Fibroblast of pulmonary artery (primary cell): ENCODE data around the gene WNT11.

Source experiments
- DNase-seq: peaks from one replicate; pipeline ENCODE4 v3.0.0-alpha.2; 2010; ENCODE audit warnings: low read depth
- H3K4me3 ChIP-seq: replicated peaks from 2 replicates; pipeline ENCODE4 v1.5.1; 2011; ENCODE audit warnings: low read depth, mild to moderate bottlenecking, control low read depth, low read length, moderate library complexity
- TF ChIP-seq, protein P1 (sequence below): IDR thresholded peaks from 2 replicates; pipeline ENCODE4 v1.5.1; 2011; ENCODE audit warnings: mild to moderate bottlenecking, control low read depth, low read length, inconsistent platforms; ENCODE audit errors: missing control alignments

Gene WNT11

DNA sequence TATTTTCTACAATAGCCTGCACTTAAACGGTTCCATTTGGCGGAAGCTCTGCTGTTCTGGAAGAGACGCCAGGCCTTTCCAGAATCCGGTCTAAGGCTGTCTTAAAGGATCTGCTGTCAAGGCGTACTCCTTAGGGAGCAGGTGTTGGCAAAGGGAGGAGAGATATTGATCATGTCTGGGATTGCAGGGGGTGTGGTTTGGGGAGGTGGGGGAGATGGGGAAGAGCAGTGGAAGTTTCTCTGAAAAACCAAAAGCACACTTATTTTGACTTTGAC is 22.5 kb upstream of the WNT11 start:
- TF ChIP-seq, protein P1, sequence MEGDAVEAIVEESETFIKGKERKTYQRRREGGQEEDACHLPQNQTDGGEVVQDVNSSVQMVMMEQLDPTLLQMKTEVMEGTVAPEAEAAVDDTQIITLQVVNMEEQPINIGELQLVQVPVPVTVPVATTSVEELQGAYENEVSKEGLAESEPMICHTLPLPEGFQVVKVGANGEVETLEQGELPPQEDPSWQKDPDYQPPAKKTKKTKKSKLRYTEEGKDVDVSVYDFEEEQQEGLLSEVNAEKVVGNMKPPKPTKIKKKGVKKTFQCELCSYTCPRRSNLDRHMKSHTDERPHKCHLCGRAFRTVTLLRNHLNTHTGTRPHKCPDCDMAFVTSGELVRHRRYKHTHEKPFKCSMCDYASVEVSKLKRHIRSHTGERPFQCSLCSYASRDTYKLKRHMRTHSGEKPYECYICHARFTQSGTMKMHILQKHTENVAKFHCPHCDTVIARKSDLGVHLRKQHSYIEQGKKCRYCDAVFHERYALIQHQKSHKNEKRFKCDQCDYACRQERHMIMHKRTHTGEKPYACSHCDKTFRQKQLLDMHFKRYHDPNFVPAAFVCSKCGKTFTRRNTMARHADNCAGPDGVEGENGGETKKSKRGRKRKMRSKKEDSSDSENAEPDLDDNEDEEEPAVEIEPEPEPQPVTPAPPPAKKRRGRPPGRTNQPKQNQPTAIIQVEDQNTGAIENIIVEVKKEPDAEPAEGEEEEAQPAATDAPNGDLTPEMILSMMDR, result no peak
- DNase-seq, result no peak

DNA sequence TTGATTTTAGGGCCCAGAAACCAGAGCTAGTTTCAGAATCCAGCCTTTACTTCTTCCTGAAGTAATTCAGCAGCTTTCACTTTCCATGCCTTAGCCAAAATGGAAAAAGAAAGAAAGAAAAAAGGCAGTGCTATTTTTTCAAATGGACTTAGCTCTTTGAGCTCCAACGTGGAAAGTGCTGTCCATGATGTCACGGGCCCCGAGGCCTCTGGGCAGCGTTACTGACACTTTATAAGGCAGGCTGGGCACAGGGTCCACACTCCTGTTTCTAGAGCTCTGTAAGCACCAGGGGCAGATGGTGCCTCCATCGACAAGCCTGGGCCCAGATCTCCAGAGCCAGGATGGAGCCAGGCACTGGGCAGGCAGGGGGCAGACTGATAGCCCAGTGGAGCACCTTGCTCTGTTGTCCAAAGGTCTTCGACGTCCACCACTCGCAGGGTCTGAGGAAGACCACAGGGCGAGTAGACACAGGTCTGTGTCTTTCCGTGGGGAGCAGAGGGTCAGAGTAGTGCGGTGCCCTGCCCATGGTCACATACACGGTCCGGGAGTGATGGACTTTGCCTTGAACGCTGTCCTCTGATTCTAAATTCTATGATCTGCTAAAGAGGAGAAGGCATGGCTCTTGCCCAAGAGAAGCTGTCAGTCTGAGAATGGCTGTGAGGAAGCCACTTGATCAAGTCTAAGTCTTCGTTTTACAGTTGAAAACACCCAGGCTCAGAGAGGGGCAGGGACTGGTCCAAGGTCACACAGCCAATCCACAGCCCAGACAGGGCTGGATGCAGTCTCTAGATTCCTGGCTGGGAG is 22.0 kb upstream of the WNT11 start:
- no peak overlapping the region for H3K4me3 ChIP-seq
- TF ChIP-seq, protein P1, result no peak
- no peak for DNase-seq

More for the DNA sequence above, 22.5 kb upstream of the WNT11 start:
- H3K4me3 ChIP-seq, result no peak overlapping the region

GRCh38 chr11:76226626-76227025 is 20.3 kb upstream of the WNT11 start:
- DNase-seq, result no peak
- TF ChIP-seq, protein P1, result no peak
- H3K4me3 ChIP-seq, result no peak overlapping the region

DNA sequence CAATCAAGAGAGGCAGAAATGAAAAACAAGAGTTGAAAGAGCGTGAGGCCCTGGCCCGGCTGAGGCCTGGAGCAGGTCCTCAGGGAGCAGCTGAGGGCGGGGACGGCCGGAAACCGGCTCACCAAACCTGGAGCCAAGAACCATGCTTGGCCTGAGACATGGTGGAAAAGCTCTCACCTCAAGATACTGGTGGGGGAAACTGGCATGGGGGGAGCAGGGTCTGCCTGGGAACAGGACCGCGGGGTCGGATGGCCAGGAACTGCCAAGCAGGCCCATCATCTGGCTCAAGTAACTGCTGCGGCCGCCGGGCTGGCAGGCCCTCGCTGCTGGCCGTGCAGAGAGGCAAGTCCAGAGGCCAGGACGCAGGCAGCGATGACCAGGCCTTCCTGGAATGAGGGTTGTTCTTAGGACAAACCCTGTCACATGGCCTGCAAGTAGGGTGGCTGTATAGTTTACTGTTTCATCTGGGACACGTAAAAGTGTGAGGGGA is 18.9 kb upstream of the WNT11 start:
- no peak overlapping the region for H3K4me3 ChIP-seq
- DNase-seq, result no peak
- TF ChIP-seq, protein P1, result no peak

GRCh38 chr11:76224461-76225121 is 18.3 kb upstream of the WNT11 start:
- no peak for DNase-seq
- TF ChIP-seq, protein P1, result no peak

DNA sequence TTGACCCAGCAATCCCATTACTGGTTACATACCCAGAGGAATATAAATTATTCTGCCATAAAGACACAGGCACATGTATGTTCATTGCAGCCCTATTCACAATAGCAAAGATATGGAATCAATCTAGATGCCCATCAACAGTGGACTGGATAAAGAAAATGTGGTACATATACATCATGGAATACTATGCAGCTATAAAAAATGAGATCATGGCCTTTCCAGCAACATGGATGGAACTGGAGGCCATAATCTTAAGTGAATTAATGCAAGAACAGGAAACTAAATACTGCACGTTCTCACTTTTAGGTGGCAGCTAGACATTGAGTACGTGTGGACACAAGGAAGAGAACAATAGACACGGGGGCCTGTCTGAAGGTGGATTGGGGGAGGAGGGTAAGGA is 15.1 kb upstream of the WNT11 start:
- no peak for DNase-seq
- H3K4me3 ChIP-seq, result no peak overlapping the region
- TF ChIP-seq, protein P1, result no peak

More at GRCh38 chr11:76224461-76225121, 18.3 kb upstream of the WNT11 start:
- no peak overlapping the region for H3K4me3 ChIP-seq
